H1 (cell line): Measurements from ENCODE around the gene ASTN2. TPM values are rescaled to one million over a fixed set of nuclear protein-coding genes. Genes with fewer than 3 reads are reported as not detected.

Experiments used
- CTCF ChIA-PET: fragments of 300-600 bp; sonication (Branson Sonifier 250); formaldehyde crosslinking; loops from one replicate; lab custom pipeline; 2021; ENCODE audit not compliant: partially characterized antibody; lab: Charles Lee
- POLR2A ChIA-PET: fragments of 300-600 bp; sonication (Branson Sonifier 250); formaldehyde crosslinking; loops from one replicate; lab custom pipeline; 2021; ENCODE audit warnings: inconsistent platforms; ENCODE audit not compliant: partially characterized antibody; lab: Charles Lee
- DNase-seq, 2 experiments: peaks; one replicate each; pipeline versions ENCODE4 v3.0.0 to v3.0.0-alpha.2; 2010 to 2022; ENCODE audit warnings: low spot score in 2 of 2, low read depth in 1 of 2, mixed read lengths in 1 of 2
- FAIRE-seq: peaks from 2 replicates; lab custom pipeline; 2011; peaks lifted over from hg19 to GRCh38; lab: Jason Lieb, UNC
- H2AFZ ChIP-seq: 2 replicates; pipeline ENCODE4 v1.8.1; 2012; ENCODE audit warnings: low read length, inconsistent platforms
- H2AK5ac ChIP-seq: 2 replicates; pipeline ENCODE4 v1.6.1; 2013; ENCODE audit warnings: low read depth, low read length
- H2BK120ac ChIP-seq: replicated peaks from 2 replicates; pipeline ENCODE3; 2013; ENCODE audit warnings: low read depth, low read length, inconsistent platforms
- H2BK12ac ChIP-seq: 2 replicates; pipeline ENCODE4 v1.6.1; 2013; ENCODE audit warnings: low read depth, low read length
- H2BK15ac ChIP-seq: 2 replicates; pipeline ENCODE4 v1.6.1; 2013; ENCODE audit warnings: low read length
- H2BK20ac ChIP-seq: 2 replicates; pipeline ENCODE4 v1.6.1; 2013; ENCODE audit warnings: low read length
- H2BK5ac ChIP-seq: 2 replicates; pipeline ENCODE4 v1.6.1; 2013; ENCODE audit warnings: low read depth, low read length
- H3K14ac ChIP-seq: 2 replicates; pipeline ENCODE4 v1.6.1; 2013; ENCODE audit warnings: inconsistent platforms; ENCODE audit not compliant: insufficient read length
- H3K18ac ChIP-seq: 2 replicates; pipeline ENCODE4 v1.6.1; 2013; ENCODE audit warnings: low read length; ENCODE audit errors: extremely low read depth
- H3K23ac ChIP-seq: 2 replicates; pipeline ENCODE4 v1.6.1; 2013; ENCODE audit warnings: inconsistent platforms; ENCODE audit not compliant: insufficient read length
- H3K23me2 ChIP-seq: 2 replicates; pipeline ENCODE4 v1.6.1; 2013; ENCODE audit warnings: low read depth, low read length
- H3K27ac ChIP-seq: 2 replicates; pipeline ENCODE4 v1.6.1; 2011; ENCODE audit warnings: low read depth, low read length, inconsistent platforms
- H3K27me3 ChIP-seq, 4 experiments: replicated peaks in 1 of 4; 1 replicate in 1 of 4; 2 replicates in 3 of 4; pipeline versions ENCODE4 v1.6.1 to v1.8.1; 2011 to 2013; ENCODE audit warnings: low read length in 3 of 4, mild to moderate bottlenecking in 3 of 4, inconsistent platforms in 2 of 4, mixed read lengths in 2 of 4, moderate library complexity in 1 of 4; ENCODE audit not compliant: control insufficient read depth in 3 of 4, insufficient read depth in 3 of 4; ENCODE audit errors: extremely low read depth in 1 of 4
- H3K36me3 ChIP-seq, 4 experiments: 2 replicates each; pipeline versions ENCODE4 v1.6.1 to v1.8.1; 2011 to 2013; ENCODE audit warnings: mild to moderate bottlenecking in 4 of 4, low read length in 3 of 4, moderate library complexity in 2 of 4, control low read depth in 1 of 4, inconsistent platforms in 1 of 4; ENCODE audit not compliant: insufficient read depth in 4 of 4, control insufficient read depth in 2 of 4
- H3K4ac ChIP-seq: replicated peaks from 2 replicates; pipeline ENCODE3; 2013; ENCODE audit warnings: low read length, low read depth, mixed read lengths, inconsistent platforms; ENCODE audit not compliant: insufficient read length
- H3K4me1 ChIP-seq, 4 experiments: replicated peaks in 1 of 4; 1 replicate in 1 of 4; 2 replicates in 3 of 4; pipeline versions ENCODE4 v1.6.1 to v1.8.1; 2011 to 2013; ENCODE audit warnings: low read length in 3 of 4, inconsistent platforms in 2 of 4, mixed read lengths in 1 of 4; ENCODE audit not compliant: insufficient read depth in 4 of 4, control insufficient read depth in 3 of 4
- H3K4me2 ChIP-seq, 2 experiments: 2 replicates each; pipeline versions ENCODE4 v1.6.1 to v1.8.1; 2011 to 2013; ENCODE audit warnings: low read depth in 2 of 2, low read length in 2 of 2, control low read depth in 1 of 2, inconsistent platforms in 1 of 2, mild to moderate bottlenecking in 1 of 2; ENCODE audit not compliant: insufficient read depth in 1 of 2
- H3K4me3 ChIP-seq, 4 experiments: fragments of 200-600, 300-600 bp in 1 of 4; sonication (generic), shearing (Covaris generic), sonication (Bioruptor Twin) in 1 of 4; 2 replicates each; pipeline versions ENCODE4 v1.5.1 to v1.8.1; 2011 to 2016; ENCODE audit warnings: low read length in 4 of 4, low read depth in 3 of 4, control low read depth in 2 of 4, inconsistent platforms in 2 of 4, mild to moderate bottlenecking in 2 of 4, mixed read lengths in 1 of 4, moderate library complexity in 1 of 4; ENCODE audit not compliant: insufficient read depth in 2 of 4; ENCODE audit errors: extremely low read depth in 1 of 4
- H3K56ac ChIP-seq: replicated peaks from 2 replicates; pipeline ENCODE3; 2013; ENCODE audit warnings: low read depth, mild to moderate bottlenecking, mixed read lengths, low read length, inconsistent platforms; ENCODE audit not compliant: insufficient read length
- H3K79me1 ChIP-seq: 2 replicates; pipeline ENCODE4 v1.6.1; 2013; ENCODE audit warnings: low read depth, low read length, control low read depth
- H3K79me2 ChIP-seq, 2 experiments: 2 replicates each; pipeline versions ENCODE4 v1.6.1 to v1.8.1; 2012 to 2013; ENCODE audit warnings: low read length in 2 of 2, mild to moderate bottlenecking in 2 of 2, inconsistent platforms in 1 of 2; ENCODE audit not compliant: insufficient read depth in 2 of 2, control insufficient read depth in 1 of 2
- H3K9ac ChIP-seq, 4 experiments: replicated peaks in 1 of 4; 1 replicate in 1 of 4; 2 replicates in 3 of 4; pipeline versions ENCODE4 v1.6.1 to v1.8.1; 2011 to 2013; ENCODE audit warnings: low read depth in 3 of 4, low read length in 3 of 4, control low read depth in 2 of 4, mild to moderate bottlenecking in 2 of 4, moderate library complexity in 2 of 4, inconsistent platforms in 1 of 4; ENCODE audit errors: extremely low read depth in 1 of 4
- H3K9me3 ChIP-seq, 2 experiments: 2 replicates each; pipeline versions ENCODE4 v1.6.1 to v1.8.1; 2012 to 2013; ENCODE audit warnings: mild to moderate bottlenecking in 2 of 2, moderate library complexity in 2 of 2, control low read depth in 1 of 2, inconsistent platforms in 1 of 2, low read depth in 1 of 2, low read length in 1 of 2, mixed read lengths in 1 of 2; ENCODE audit not compliant: insufficient read depth in 2 of 2
- H4K20me1 ChIP-seq, 2 experiments: replicated peaks in 1 of 2; 2 replicates each; pipeline versions ENCODE3 to v1.8.1; 2011 to 2013; ENCODE audit warnings: inconsistent platforms in 2 of 2, low read length in 2 of 2, mild to moderate bottlenecking in 1 of 2; ENCODE audit not compliant: insufficient read depth in 2 of 2, control insufficient read depth in 1 of 2
- H4K5ac ChIP-seq: 2 replicates; pipeline ENCODE4 v1.6.1; 2013; ENCODE audit warnings: low read length, low read depth, mixed read lengths, inconsistent platforms; ENCODE audit not compliant: insufficient read length
- H4K8ac ChIP-seq: 2 replicates; pipeline ENCODE4 v1.8.0; 2013; ENCODE audit warnings: mild to moderate bottlenecking, moderate library complexity, low read length, inconsistent platforms; ENCODE audit not compliant: insufficient read depth; ENCODE audit errors: extremely low read depth
- H4K91ac ChIP-seq: replicated peaks from 2 replicates; pipeline ENCODE3; 2013; ENCODE audit warnings: low read length, mixed read lengths, inconsistent platforms; ENCODE audit not compliant: insufficient read length
- CTBP2 ChIP-seq: IDR thresholded peaks from 2 replicates; pipeline ENCODE4 v1.7.0; 2011; ENCODE audit warnings: borderline replicate concordance, mild to moderate bottlenecking, moderate library complexity, mixed read lengths, low read length; ENCODE audit not compliant: insufficient read depth, insufficient read length
- EZH2 ChIP-seq: fragments of 200-600 bp; sonication (generic); IDR thresholded peaks from 2 replicates; pipeline ENCODE4 v1.7.1; 2012; ENCODE audit warnings: low read depth, mild to moderate bottlenecking, moderate library complexity, low read length, inconsistent platforms; ENCODE audit not compliant: severe bottlenecking
- GABPA ChIP-seq: IDR thresholded peaks from 2 replicates; pipeline ENCODE4 v1.6.1; 2011; ENCODE audit warnings: mild to moderate bottlenecking, low read length, moderate library complexity, borderline replicate concordance; ENCODE audit not compliant: insufficient read depth
- JUND ChIP-seq: IDR thresholded peaks from 2 replicates; pipeline ENCODE4 v1.6.1; 2011; ENCODE audit warnings: mild to moderate bottlenecking, improper control_type of control experiment, low read length
- NRF1 ChIP-seq: IDR thresholded peaks from 2 replicates; pipeline ENCODE4 v1.6.1; 2011; ENCODE audit warnings: mild to moderate bottlenecking, low read depth, low read length, improper control_type of control experiment
- PHF8 ChIP-seq: fragments of 200-600 bp; sonication (generic); conservative IDR thresholded peaks from 2 replicates; pipeline ENCODE4 v1.7.1; 2012; ENCODE audit warnings: low read depth, mild to moderate bottlenecking, inconsistent platforms, low read length, moderate library complexity
- RBBP5 ChIP-seq: IDR thresholded peaks from 2 replicates; pipeline ENCODE4 v1.7.1; 2012; ENCODE audit warnings: low read depth, mild to moderate bottlenecking, inconsistent platforms, low read length, moderate library complexity, borderline replicate concordance
- RFX5 ChIP-seq: IDR thresholded peaks from 2 replicates; pipeline ENCODE4 v1.6.1; 2011; ENCODE audit warnings: low read depth, low read length, improper control_type of control experiment, borderline replicate concordance
- SIX5 ChIP-seq: IDR thresholded peaks from 2 replicates; pipeline ENCODE4 v1.6.1; 2011; ENCODE audit warnings: mild to moderate bottlenecking, low read depth, low read length
- SP1 ChIP-seq: IDR thresholded peaks from 2 replicates; pipeline ENCODE4 v1.6.1; 2011; ENCODE audit warnings: low read depth, low read length
- WGBS, 2 experiments: shearing (Covaris generic) in 1 of 2; methylation state at CpG; one replicate each; pipeline versions ENCODE4 v1.1.6 to v1.1.7; 2013 to 2015; ENCODE audit warnings: low lambda C conversion rate in 2 of 2, mixed read lengths in 2 of 2, inconsistent platforms in 1 of 2, low coverage in 1 of 2, missing lambda C conversion rate in 1 of 2; ENCODE audit not compliant: insufficient replicate concordance in 2 of 2, insufficient coverage in 1 of 2, insufficient read length in 1 of 2; ENCODE audit errors: extremely low coverage in 1 of 2, missing lambda C conversion rate in 1 of 2; 5-methylcytosine and 5-hydroxymethylcytosine counted together
- polyA plus RNA-seq, 7 experiments: library from polyadenylated mRNA; depleted of rRNA in 3 of 7; stranded (reverse) in 5 of 7; unstranded in 2 of 7; fragments of >200 nt in 5 of 7; fragments of 200-250 nt in 2 of 7; gene quantifications; 1 replicate in 5 of 7; 2 replicates in 1 of 7; 4 replicates in 1 of 7; pipeline versions ENCODE4 v1.2.1 to v1.2.3, GENCODE V29; 2011 to 2013; ENCODE audit warnings: missing spikeins in 2 of 7, mixed read lengths in 2 of 7
- total RNA-seq: library from RNA; stranded (reverse); fragmentation: NEBNext Ultra II Directional; extraction: Animal tissue kit (Norgen Biotek cat#: 25700); gene quantifications from 2 replicates; pipeline ENCODE4 v1.2.1, GENCODE V29; 2021
- TF ChIP-seq, protein P1 (sequence below): IDR thresholded peaks from 2 replicates; pipeline ENCODE4 v1.6.1; 2011; ENCODE audit warnings: low read length, improper control_type of control experiment

ASTN2 gene
- total and polyA plus RNA-seq, 2 of the 8 experiments (the other 6 are each of a cell fraction or from before 2014, with no cell fraction given), result 8.2 to 13.7 TPM

GRCh38 chr9:116760636-116761035 lies 654.2 kb downstream of the ASTN2 start:
- Histone ChIP-seq H2BK15ac (no peak overlapping the region), H3K79me2 (no peaks in the 10 kb centered on the region), H3K4me3 (no peak overlapping the region), H2BK20ac (no peak overlapping the region), H2BK12ac (no peak overlapping the region), H2BK5ac (no peak overlapping the region), H4K20me1 (no peaks in the 10 kb centered on the region), H3K23ac (no peak overlapping the region), H3K9me3 (peaks cover 0 to 4% of the 10 kb centered on the region in 2 experiments; a peak in 1 of 4 replicates), H3K4me2 (no peak overlapping the region), H2BK120ac (no peak overlapping the region), H3K9ac (no peak overlapping the region), H3K4me1 (peaks cover 0 to 6% (median 0%) of the 10 kb centered on the region in 4 experiments; a peak in 3 of 7 replicates), H4K8ac (no peak overlapping the region; the same call in 1 of the 2 replicates), H4K5ac (no peak overlapping the region), H3K27ac (no peak overlapping the region), H3K36me3 (no peaks in the 10 kb centered on the region), H2AFZ (no peak overlapping the region), H3K79me1 (no peaks in the 10 kb centered on the region), H3K18ac (no peak overlapping the region), H3K56ac (no peak overlapping the region), H2AK5ac (no peak overlapping the region), H3K27me3 (no peaks in the 10 kb centered on the region), H3K4ac (no peak overlapping the region), H4K91ac (no peak overlapping the region), H3K14ac (no peak overlapping the region), H3K23me2 (peaks cover 2% of the 10 kb centered on the region; the same call in 1 of the 2 replicates)
- ChIA-PET POLR2A (no interaction called here), CTCF (interaction anchor here (0.6 to 2.0 kb wide), 7 partner anchors 12 to 148 kb away, joined by 3 to 5 read pairs (median 3); no protein-coding TSS in a partner anchor)
- FAIRE-seq, result no peak
- no peak for DNase-seq
- WGBS, 2 experiments, result 50% methylated on average over 5 of the region's 5 CpGs; no CpG with 5 or more reads in 1 of the 2 experiments
- TF ChIP-seq PHF8, result no peak
- TF ChIP-seq, protein P1, sequence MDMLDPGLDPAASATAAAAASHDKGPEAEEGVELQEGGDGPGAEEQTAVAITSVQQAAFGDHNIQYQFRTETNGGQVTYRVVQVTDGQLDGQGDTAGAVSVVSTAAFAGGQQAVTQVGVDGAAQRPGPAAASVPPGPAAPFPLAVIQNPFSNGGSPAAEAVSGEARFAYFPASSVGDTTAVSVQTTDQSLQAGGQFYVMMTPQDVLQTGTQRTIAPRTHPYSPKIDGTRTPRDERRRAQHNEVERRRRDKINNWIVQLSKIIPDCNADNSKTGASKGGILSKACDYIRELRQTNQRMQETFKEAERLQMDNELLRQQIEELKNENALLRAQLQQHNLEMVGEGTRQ, result no peak
- TF ChIP-seq CTBP2, result no peak
- TF ChIP-seq RBBP5, result no peak
- no peak for TF ChIP-seq EZH2
- no peak for TF ChIP-seq RFX5
- TF ChIP-seq GABPA, result no peak
- no peak for TF ChIP-seq JUND
- no peak for TF ChIP-seq SIX5
- no peak for TF ChIP-seq NRF1
- TF ChIP-seq SP1, result no peak
